ENCODE data around the gene AFF1. TPM values are rescaled to one million over a fixed set of nuclear protein-coding genes. Genes with fewer than 3 reads are reported as not detected.

AFF1 gene
- total and polyA plus RNA-seq, 5 experiments from 2014 or later: 9.0 to 55.8 (median 13.7) TPM

DNA sequence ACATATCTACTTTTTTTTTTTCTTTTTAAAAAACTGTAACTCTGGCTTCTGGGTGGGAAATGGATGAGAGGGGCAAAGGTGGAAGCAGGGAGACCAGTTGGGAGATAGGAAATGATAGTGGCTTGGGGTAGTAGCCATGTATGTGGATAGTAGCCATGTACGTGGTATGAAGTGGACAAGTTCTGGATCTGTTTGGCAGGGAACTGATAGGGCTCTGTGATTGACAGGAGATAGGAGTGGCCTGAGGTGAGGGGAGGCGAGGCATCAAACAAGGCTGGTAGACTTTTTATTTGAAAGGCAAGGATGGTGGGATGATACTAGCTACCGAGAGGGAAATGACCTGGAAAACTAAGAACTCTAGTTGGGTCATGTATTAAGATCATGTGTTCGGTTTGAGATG is 117.8 kb downstream of the AFF1 start:
- DNase-seq (no peak), ATAC-seq (no peak)
- POLR2A ChIA-PET: no interaction called here
- Mint-ChIP-seq H3K27me3 (no peaks in the 10 kb centered on the region), H3K4me3 (no peak overlapping the region), H3K27ac (peak overlapping the region in 3 of 10 donors; percentile 1 to 54 (median 38)), H3K4me1 (peaks cover 28 to 85% (median 67%) of the 10 kb centered on the region in 4 donors), H3K36me3 (peaks cover 7 to 53% (median 26%) of the 10 kb centered on the region in 3 donors), H3K9me3 (no peaks in the 10 kb centered on the region)

DNA sequence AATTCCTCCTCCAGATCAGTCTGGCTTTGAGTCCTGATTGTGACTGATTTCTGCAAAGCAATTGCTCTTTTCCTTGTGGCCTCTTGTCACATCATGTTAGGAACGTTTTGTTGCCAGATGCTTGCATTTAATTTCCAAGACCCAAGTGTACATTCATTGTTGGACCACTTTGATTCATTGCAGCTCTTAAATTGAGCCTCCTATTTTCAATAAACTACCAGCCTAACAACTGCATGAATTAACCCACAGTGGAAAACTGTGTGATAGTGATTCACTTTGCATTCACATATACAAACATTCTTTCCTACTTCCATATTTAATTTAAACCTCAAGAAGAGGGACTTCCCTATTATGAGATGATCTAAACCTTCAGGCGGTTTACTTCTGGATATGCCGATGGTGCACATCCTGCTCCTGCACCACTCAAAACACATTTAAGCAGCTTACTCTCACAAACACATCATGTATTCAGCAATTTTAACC is 118.4 kb downstream of the AFF1 start:
- Mint-ChIP-seq H3K4me1 (peaks cover 28 to 88% (median 72%) of the 10 kb centered on the region in 4 donors), H3K27me3 (no peaks in the 10 kb centered on the region), H3K36me3 (peaks cover 7 to 49% (median 27%) of the 10 kb centered on the region in 3 donors), H3K4me3 (no peak overlapping the region), H3K9me3 (no peaks in the 10 kb centered on the region), H3K27ac (peak overlapping the region in 2 of 10 donors; percentile 36 to 41)
- no peak for DNase-seq
- no peak for ATAC-seq
- POLR2A ChIA-PET: no interaction called here

DNA sequence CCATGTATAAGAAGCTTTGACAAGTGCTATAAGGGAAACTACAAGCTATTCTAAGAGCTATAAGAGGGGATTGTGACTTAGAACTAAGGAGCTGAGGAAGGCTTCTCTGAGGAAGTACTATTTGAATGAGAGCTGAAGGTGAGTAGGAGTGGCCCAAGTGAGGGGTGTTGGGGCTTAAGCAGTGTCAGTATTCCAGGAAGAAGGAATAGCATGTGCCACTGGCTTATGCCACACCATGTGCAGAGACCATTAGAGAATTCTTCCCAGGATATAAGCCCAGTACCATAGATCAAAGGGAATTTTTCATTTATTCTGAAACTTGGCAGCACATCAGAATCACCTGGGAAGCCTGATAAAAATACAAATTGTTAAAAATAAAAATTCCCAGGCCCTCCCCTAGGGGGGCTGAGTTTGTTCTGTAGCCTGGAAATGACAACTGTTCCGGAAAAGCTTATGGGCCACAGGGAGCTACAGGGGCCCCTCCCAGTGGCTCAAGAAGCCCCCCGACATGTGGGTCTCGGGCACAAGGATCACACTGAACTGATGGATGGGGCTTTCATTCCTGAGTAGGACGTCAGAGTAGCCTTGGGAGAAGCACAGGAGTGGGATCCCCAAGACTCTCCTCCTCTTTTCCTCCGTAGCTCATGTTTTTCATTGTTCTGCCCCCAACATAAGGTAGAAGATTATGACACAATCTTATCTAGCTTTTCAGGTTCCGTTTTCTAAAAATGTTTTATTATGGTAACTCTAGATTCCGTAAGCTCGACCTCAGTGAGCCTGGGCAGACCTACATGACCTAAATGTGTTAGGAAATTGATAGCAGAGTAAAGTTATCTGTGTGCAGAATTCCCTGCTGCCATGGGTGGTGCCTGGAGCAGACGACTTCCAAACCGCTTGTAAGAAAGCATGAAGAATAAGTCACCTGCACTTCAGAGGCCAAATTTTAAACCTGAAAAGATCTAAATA is 119.3 kb downstream of the AFF1 start:
- Mint-ChIP-seq H3K27me3 (no peaks in the 10 kb centered on the region), H3K36me3 (peaks cover 7 to 44% (median 21%) of the 10 kb centered on the region in 3 donors), H3K9me3 (no peaks in the 10 kb centered on the region), H3K4me3 (peak overlapping the region in 1 of 10 donors; percentile 1), H3K27ac (peak overlapping the region in 4 of 10 donors; percentile 15 to 41 (median 32)), H3K4me1 (peaks cover 32 to 88% (median 74%) of the 10 kb centered on the region in 4 donors)
- ATAC-seq (no peak), DNase-seq (no peak)
- POLR2A ChIA-PET: interaction anchor here (1.2 kb wide), 1 partner anchor 47 kb away, joined by 3 read pairs; no protein-coding TSS in a partner anchor

DNA sequence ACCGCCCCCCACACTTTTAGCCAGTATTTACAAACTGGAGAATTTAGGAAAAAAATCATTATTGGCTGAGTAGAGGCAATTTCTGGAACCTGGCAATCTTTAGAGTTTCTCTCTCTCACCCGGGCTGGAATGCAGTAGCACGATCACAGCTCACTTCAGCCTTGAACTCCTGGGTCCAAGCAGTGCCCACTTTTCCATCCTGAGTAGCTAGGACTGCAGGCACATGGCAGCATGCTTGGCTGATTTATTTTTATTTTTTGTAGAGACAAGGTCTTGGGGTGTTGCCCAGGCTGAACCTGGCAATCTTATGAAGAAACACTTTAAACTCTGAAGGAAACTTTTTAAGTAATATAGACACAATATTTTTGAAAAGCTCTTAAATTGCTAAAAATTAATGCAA is 120.1 kb downstream of the AFF1 start:
- DNase-seq (no peak), ATAC-seq (no peak)
- Mint-ChIP-seq H3K36me3 (peaks cover 7 to 45% (median 21%) of the 10 kb centered on the region in 3 donors), H3K4me3 (no peak overlapping the region), H3K4me1 (peaks cover 35 to 90% (median 75%) of the 10 kb centered on the region in 4 donors), H3K27ac (peak overlapping the region in 1 of 10 donors; percentile 12), H3K27me3 (no peaks in the 10 kb centered on the region), H3K9me3 (no peaks in the 10 kb centered on the region)
- POLR2A ChIA-PET: interaction anchor here (1.2 to 1.3 kb wide), 2 partner anchors 15 to 48 kb away, joined by 3 read pairs; no protein-coding TSS in a partner anchor

DNA sequence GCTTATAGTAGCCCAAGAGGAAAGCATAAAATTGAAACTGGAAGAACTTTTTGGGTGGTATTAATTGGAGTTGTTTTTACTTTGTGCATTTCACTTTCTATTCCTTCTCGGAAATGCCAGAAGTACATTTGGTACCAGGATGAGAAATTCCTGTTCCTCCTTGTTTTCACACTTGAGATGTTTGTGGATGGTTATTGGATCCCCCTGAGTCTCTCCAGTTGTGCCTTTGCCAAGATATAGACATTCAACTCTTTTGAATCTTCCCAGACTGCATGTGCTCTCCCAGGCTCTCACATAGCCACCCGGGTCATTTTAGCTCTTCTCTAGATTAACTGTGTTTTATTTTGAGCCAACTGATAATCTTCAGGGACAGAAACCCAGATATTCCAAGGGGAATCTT is 120.5 kb downstream of the AFF1 start:
- peak overlapping the region in 4 of 10 donors; percentile 2 to 23 (median 8) for H3K27ac Mint-ChIP-seq
- peaks cover 35 to 86% (median 72%) of the 10 kb centered on the region in 4 donors for H3K4me1 Mint-ChIP-seq
- POLR2A ChIA-PET: interaction anchor here (1.3 kb wide), 1 partner anchor 15 kb away, joined by 3 read pairs; no protein-coding TSS in a partner anchor
- H3K9me3 Mint-ChIP-seq: no peaks in the 10 kb centered on the region
- H3K27me3 Mint-ChIP-seq: no peaks in the 10 kb centered on the region
- ATAC-seq (no peak), DNase-seq (no peak)
- peaks cover 7 to 41% (median 21%) of the 10 kb centered on the region in 3 donors for H3K36me3 Mint-ChIP-seq
- H3K4me3 Mint-ChIP-seq: peak overlapping the region in 1 of 10 donors; percentile 6

DNA sequence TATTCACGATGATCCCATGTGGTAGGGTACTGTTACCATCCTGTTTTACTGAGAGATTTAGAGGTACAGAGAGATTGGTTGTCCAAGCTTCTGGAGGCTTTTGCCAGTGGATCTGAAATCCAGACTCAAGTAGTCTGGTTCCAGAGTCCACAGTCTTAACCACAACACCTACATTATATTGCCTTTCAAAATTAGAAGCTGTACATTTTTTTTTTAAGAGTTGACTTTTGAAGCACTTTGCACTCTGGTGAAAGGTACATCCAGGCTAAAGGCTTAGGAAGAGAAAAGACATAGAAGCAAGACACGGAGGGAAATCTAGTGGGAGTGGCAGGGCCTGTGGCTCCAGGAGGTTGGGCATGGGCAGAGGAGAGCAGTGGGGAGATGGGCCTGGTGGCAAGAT is 122.1 kb downstream of the AFF1 start:
- Mint-ChIP-seq H3K4me1 (peaks cover 34 to 81% (median 70%) of the 10 kb centered on the region in 4 donors), H3K27ac (no peak overlapping the region)
- POLR2A ChIA-PET: no interaction called here

DNA sequence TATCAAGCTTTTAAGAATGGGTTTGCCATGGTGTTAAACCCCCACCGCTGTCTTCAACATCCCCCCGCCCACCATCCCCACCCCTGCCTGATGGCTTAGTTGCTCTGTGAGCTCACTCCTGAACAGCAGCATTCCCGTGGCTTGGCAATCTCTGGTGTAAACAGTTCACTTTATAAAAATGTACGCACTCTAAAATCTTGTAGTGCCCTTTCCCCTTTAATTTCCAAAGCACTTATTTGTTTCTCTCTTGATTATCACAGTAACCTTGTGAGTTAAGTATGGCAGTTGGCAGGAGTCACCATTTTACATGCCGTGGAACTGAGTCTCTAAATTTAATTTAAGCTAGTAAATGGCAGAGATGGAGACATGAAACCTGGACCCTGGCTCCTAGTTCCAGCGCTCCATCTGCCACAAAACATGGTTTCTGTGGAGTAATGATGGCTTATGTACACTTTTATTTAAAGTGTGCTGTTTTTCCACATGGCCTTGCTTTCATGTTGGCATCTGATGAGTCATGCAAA is 123.1 kb downstream of the AFF1 start:
- ATAC-seq (no peak), DNase-seq (no peak)
- peak overlapping the region in 2 of 10 donors; percentile 7 to 47 for H3K27ac Mint-ChIP-seq
- no peaks in the 10 kb centered on the region for H3K27me3 Mint-ChIP-seq
- no peaks in the 10 kb centered on the region for H3K9me3 Mint-ChIP-seq
- POLR2A ChIA-PET: no interaction called here
- peaks cover 0 to 27% (median 10%) of the 10 kb centered on the region in 3 donors for H3K36me3 Mint-ChIP-seq
- H3K4me1 Mint-ChIP-seq: peaks cover 28 to 79% (median 62%) of the 10 kb centered on the region in 4 donors
- H3K4me3 Mint-ChIP-seq: no peak overlapping the region

More for the DNA sequence above, 122.1 kb downstream of the AFF1 start:
- H3K27me3 Mint-ChIP-seq: no peaks in the 10 kb centered on the region
- H3K36me3 Mint-ChIP-seq: peaks cover 0 to 31% (median 13%) of the 10 kb centered on the region in 3 donors
- H3K4me3 Mint-ChIP-seq: peak overlapping the region in 1 of 10 donors; percentile 20
- H3K9me3 Mint-ChIP-seq: no peaks in the 10 kb centered on the region
- ATAC-seq (no peak), DNase-seq (no peak)

DNA sequence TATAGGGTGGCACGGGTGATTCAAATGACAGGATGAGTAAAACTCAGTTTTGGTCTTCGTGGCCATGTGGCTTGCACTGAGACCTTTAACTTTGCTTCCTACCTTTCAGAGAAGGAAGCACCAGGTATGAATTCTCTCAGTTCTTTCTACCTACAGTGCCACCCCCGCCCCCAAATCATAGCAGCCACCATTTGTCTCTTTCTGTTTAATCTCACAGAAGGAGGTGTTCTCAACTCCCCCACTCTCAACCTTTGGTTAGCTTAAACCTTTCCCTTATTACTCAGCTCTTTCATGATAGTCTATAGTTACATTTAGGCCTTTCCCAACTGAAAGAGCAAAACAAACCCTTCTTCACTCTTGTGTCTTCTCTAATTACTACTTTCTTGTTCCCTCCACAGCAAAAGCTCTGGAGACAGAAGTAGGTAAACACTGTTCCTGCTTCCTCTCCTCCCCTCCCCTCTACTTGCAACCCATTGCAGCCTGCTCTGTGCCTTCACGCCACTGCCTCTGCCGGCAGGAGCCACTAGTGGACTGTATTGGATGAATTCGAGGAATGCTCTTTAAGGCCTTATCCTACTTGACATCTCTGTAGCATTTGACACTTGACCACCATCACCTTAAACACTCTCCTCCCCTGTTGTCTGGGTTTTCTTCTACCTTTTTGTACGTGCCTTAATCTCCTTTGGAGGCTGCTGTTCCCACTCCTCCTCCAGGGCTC is 123.7 kb downstream of the AFF1 start:
- Mint-ChIP-seq H3K27me3 (no peaks in the 10 kb centered on the region), H3K27ac (peak overlapping the region in 8 of 10 donors; percentile 8 to 63 (median 34)), H3K4me3 (no peak overlapping the region), H3K36me3 (peaks cover 0 to 26% (median 7%) of the 10 kb centered on the region in 3 donors), H3K4me1 (peaks cover 23 to 76% (median 57%) of the 10 kb centered on the region in 4 donors), H3K9me3 (no peaks in the 10 kb centered on the region)
- POLR2A ChIA-PET: no interaction called here
- ATAC-seq (peak in 1 of 2 donors; percentile 39), DNase-seq (peak in 1 of 10 donors; percentile 14)

DNA sequence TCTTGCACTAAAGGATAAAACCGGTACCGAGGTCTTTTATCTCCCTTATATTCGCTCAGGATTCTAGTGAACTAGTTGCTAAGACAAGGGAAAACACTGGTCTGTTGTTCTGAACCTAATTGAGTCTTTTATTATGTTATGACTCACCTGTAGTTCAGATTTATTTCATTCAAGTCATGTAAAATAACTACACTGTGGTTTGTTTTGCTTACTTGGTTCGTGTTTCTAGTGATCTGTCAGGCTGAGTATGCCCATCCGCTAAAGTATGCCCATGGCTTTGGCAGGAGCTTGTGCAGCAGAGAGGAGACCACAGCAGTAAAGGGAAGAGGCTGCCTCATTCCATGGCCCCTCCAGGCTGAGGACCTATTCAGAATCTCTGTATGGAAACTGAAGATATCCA is 126.1 kb downstream of the AFF1 start:
- POLR2A ChIA-PET: no interaction called here
- ATAC-seq: no peak
- H3K9me3 Mint-ChIP-seq: no peaks in the 10 kb centered on the region
- DNase-seq: no peak
- H3K27me3 Mint-ChIP-seq: no peaks in the 10 kb centered on the region
- H3K27ac Mint-ChIP-seq: peak overlapping the region in 3 of 10 donors; percentile 13 to 60 (median 58)
- peak overlapping the region in 1 of 10 donors; percentile 4 for H3K4me3 Mint-ChIP-seq
- H3K36me3 Mint-ChIP-seq: peaks cover 0 to 20% (median 3%) of the 10 kb centered on the region in 3 donors
- H3K4me1 Mint-ChIP-seq: peaks cover 25 to 55% (median 53%) of the 10 kb centered on the region in 4 donors

DNA sequence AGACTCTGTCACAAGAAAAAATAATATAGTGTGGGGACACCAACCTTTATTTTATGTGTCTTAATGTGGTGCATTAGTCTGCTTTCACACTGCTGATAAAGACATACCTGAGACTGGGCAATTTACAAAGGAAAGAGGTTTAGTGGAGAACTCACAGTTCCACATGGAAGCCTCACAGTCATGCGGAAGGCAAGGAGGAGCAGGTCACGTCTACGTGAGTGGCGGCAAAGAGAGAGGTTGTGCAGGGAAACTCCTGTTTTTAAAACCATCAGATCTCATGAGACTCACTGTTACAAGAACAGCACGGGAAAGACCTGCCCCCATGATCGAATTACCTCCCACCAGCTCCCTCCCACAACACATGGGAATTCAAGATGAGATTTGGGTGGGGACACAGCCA is 130.2 kb downstream of the AFF1 start:
- no peak for DNase-seq
- Mint-ChIP-seq H3K9me3 (no peaks in the 10 kb centered on the region), H3K4me3 (no peak overlapping the region), H3K4me1 (peaks cover 15 to 37% (median 29%) of the 10 kb centered on the region in 4 donors), H3K27me3 (no peaks in the 10 kb centered on the region), H3K27ac (peak overlapping the region in 1 of 10 donors; percentile 11), H3K36me3 (peaks cover 0 to 9% (median 5%) of the 10 kb centered on the region in 3 donors)
- no peak for ATAC-seq
- POLR2A ChIA-PET: no interaction called here

DNA sequence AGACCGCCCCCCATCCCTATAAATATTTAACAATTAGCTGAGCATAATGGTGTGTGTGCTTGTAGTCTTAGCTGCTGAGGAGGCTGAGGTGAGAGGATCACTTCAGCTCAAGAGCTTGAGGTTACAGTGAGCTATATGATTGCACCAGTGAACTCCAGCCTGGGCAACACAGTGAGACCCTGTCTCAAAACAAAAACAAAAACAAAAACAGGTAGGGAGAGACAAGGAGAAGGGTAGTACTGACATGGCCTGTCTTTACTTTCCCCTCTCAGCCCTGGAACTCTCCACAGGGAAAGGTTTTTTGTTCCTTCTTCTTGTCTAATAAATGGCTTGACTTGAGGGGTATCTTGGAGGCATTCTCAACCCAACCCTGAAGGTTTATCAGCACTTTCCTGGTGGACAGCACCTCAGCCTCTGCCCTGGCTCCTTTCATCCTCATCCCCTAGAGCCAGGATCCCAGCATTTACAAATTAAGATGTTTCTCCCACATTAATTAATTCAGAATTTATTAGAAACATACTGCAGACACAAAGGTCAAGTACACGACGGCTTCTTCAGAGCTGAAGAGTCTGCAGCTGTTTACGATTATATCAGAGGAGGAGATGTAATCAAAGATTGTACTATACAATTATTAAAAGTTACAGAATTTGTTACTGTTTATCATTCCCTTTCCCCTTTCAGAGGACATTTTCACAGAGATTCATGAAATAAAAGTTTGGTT is 131.8 kb downstream of the AFF1 start:
- H3K27me3 Mint-ChIP-seq: no peaks in the 10 kb centered on the region
- no peak for ATAC-seq
- H3K9me3 Mint-ChIP-seq: no peaks in the 10 kb centered on the region
- DNase-seq: no peak
- peak overlapping the region in 3 of 10 donors; percentile 22 to 29 (median 24) for H3K27ac Mint-ChIP-seq
- no peak overlapping the region for H3K4me3 Mint-ChIP-seq
- peaks cover 14 to 31% (median 23%) of the 10 kb centered on the region in 4 donors for H3K4me1 Mint-ChIP-seq
- POLR2A ChIA-PET: no interaction called here
- H3K36me3 Mint-ChIP-seq: peaks cover 0 to 7% (median 5%) of the 10 kb centered on the region in 3 donors

Data from naive thymus-derived CD8-positive, alpha-beta T cell (primary cell).